PFSK-1 (cell line): Measurements from ENCODE around the gene CARNS1.

Experiments
- FOXP2 ChIP-seq: optimal IDR thresholded peaks from 2 replicates; pipeline ENCODE3; 2011; ENCODE audit warnings: borderline replicate concordance, control low read depth, inconsistent platforms; ENCODE audit not compliant: insufficient read depth; ENCODE audit errors: extremely low read length, extremely low read depth
- POLR2AphosphoS5 ChIP-seq: IDR thresholded peaks from 2 replicates; pipeline ENCODE4 v1.6.1; 2012; ENCODE audit warnings: low read depth, mild to moderate bottlenecking, control low read depth, low read length, moderate library complexity
- REST ChIP-seq, 2 experiments: IDR thresholded peaks; 2 replicates each; pipeline versions ENCODE4 v1.6.1 to v1.8.0; 2011 to 2012; ENCODE audit warnings: low read depth in 2 of 2, low read length in 2 of 2, control low read depth in 1 of 2, inconsistent platforms in 1 of 2, mild to moderate bottlenecking in 1 of 2, moderate library complexity in 1 of 2; ENCODE audit not compliant: insufficient read depth in 1 of 2
- SIN3A ChIP-seq: IDR thresholded peaks from 2 replicates; pipeline ENCODE4 v1.6.1; 2012; ENCODE audit warnings: mild to moderate bottlenecking, low read length, moderate library complexity, borderline replicate concordance; ENCODE audit not compliant: insufficient read depth
- TAF1 ChIP-seq: IDR thresholded peaks from 2 replicates; pipeline ENCODE4 v1.6.1; 2012; ENCODE audit warnings: low read length, control low read depth, borderline replicate concordance; ENCODE audit not compliant: insufficient read depth

CARNS1 gene

GRCh38 chr11:67453816-67454732 is 38.6 kb downstream of the CARNS1 start:
- TF ChIP-seq SIN3A: no peak
- no peak for TF ChIP-seq FOXP2
- no peak for TF ChIP-seq REST (IDR thresholded peaks at IDR 0.05; ENCODE audit: insufficient read depth in 1 of 2, low read depth in 2 of 2, low read length in 2 of 2)
- TF ChIP-seq POLR2AphosphoS5: no peak
- TF ChIP-seq TAF1: no peak

- TF ChIP-seq REST (IDR thresholded peaks at IDR 0.05; ENCODE audit: insufficient read depth in 1 of 2, low read depth in 2 of 2, low read length in 2 of 2) (no peak), FOXP2 (no peak), POLR2AphosphoS5 (no peak), TAF1 (no peak), SIN3A (no peak)
Observed at GRCh38 chr11:67455054-67455453, 39.6 kb downstream of the CARNS1 start, which contains the start of gene CABP4. Gene CABP4, plus strand, starts transcription at chr11:67455354. Its CDS starts 70 bp downstream, at chr11:67455424.

DNA sequence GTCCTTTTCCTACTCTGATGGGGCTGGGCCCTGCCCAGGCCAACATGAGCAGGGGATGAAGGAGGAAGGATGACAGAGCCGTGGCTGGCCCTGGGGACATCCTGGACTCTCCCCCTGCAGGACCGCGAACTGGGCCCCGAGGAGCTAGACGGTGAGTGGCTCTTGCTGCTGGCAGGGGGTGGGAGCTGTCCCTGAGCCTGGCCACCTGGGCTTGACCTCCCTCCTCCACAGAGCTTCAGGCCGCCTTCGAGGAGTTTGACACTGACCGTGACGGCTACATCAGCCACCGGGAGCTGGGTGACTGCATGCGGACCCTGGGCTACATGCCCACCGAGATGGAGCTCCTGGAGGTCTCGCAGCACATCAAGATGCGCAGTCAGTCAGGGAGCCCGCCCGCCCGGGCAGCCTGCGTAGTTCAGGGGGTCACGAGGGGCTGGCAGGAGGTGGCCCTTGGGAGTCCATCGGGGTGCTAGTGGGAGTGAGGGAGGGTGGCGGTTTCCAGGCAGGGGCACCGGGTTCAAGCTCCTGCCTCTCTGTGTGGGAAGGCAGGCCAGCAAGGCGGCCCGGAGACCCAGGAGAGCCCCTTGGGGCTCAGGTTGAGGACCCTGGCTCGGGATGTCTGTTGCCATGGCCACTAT is 40.7 kb downstream of the CARNS1 start:
- TF ChIP-seq POLR2AphosphoS5 (no peak), SIN3A (no peak)

DNA sequence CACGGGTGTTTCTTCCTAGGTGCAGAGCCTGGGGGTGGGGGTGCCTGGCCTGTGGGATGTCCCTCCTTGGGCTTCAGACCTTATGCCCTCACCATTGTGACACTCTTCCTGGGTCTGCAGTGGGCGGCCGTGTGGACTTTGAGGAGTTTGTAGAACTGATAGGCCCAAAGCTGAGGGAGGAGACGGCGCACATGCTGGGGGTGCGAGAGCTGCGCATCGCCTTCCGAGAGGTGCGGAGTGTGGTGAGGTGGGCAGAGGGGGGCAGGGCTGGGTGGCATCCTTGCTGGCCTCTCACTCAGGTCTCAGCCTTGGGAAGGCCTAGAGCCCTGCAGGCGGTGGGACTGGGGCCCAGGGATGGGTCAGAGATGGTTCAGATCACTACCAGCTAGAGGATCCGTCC is 42.0 kb downstream of the CARNS1 start:
- TF ChIP-seq TAF1: no peak
- no peak for TF ChIP-seq FOXP2

GRCh38 chr11:67458266-67458665 is 42.8 kb downstream of the CARNS1 start:
- no peak for TF ChIP-seq FOXP2
- TF ChIP-seq TAF1: no peak
- no peak for TF ChIP-seq REST (IDR thresholded peaks at IDR 0.05; ENCODE audit: insufficient read depth in 1 of 2, low read depth in 2 of 2, low read length in 2 of 2)
- TF ChIP-seq SIN3A: no peak
- TF ChIP-seq POLR2AphosphoS5: no peak

- TF ChIP-seq TAF1 (no peak), FOXP2 (no peak), SIN3A (no peak), REST (IDR thresholded peaks at IDR 0.05; ENCODE audit: insufficient read depth in 1 of 2, low read depth in 2 of 2, low read length in 2 of 2) (no peak), POLR2AphosphoS5 (no peak)
Observed at GRCh38 chr11:67463186-67463585, 47.7 kb downstream of the CARNS1 start.
